H1 (cell line): Measurements from ENCODE around the gene NFIA. TPM values are rescaled to one million over a fixed set of nuclear protein-coding genes. Genes with fewer than 3 reads are reported as not detected.

Source experiments
- CHD1 ChIP-seq: IDR thresholded peaks from 2 replicates; pipeline ENCODE4 v1.6.1; 2012; ENCODE audit warnings: low read depth, low read length, improper control_type of control experiment
- TCF12 ChIP-seq: IDR thresholded peaks from 2 replicates; pipeline ENCODE4 v1.6.1; 2011; ENCODE audit warnings: low read depth, mild to moderate bottlenecking, low read length
- polyA plus RNA-seq, 7 experiments: library from polyadenylated mRNA; depleted of rRNA in 3 of 7; stranded (reverse) in 5 of 7; unstranded in 2 of 7; fragments of >200 nt in 5 of 7; fragments of 200-250 nt in 2 of 7; gene quantifications; 1 replicate in 5 of 7; 2 replicates in 1 of 7; 4 replicates in 1 of 7; pipeline versions ENCODE4 v1.2.1 to v1.2.3, GENCODE V29; 2011 to 2013; ENCODE audit warnings: missing spikeins in 2 of 7, mixed read lengths in 2 of 7
- total RNA-seq: library from RNA; stranded (reverse); fragmentation: NEBNext Ultra II Directional; extraction: Animal tissue kit (Norgen Biotek cat#: 25700); gene quantifications from 2 replicates; pipeline ENCODE4 v1.2.1, GENCODE V29; 2021
- TF ChIP-seq, protein P1 (sequence below): IDR thresholded peaks from 2 replicates; pipeline ENCODE4 v1.6.1; 2011; ENCODE audit warnings: low read depth, mild to moderate bottlenecking, low read length; ENCODE audit not compliant: insufficient read depth

The NFIA gene
- total and polyA plus RNA-seq, 2 of the 8 experiments (the other 6 are each of a cell fraction or from before 2014, with no cell fraction given), result 1.8 to 2.3 TPM

DNA sequence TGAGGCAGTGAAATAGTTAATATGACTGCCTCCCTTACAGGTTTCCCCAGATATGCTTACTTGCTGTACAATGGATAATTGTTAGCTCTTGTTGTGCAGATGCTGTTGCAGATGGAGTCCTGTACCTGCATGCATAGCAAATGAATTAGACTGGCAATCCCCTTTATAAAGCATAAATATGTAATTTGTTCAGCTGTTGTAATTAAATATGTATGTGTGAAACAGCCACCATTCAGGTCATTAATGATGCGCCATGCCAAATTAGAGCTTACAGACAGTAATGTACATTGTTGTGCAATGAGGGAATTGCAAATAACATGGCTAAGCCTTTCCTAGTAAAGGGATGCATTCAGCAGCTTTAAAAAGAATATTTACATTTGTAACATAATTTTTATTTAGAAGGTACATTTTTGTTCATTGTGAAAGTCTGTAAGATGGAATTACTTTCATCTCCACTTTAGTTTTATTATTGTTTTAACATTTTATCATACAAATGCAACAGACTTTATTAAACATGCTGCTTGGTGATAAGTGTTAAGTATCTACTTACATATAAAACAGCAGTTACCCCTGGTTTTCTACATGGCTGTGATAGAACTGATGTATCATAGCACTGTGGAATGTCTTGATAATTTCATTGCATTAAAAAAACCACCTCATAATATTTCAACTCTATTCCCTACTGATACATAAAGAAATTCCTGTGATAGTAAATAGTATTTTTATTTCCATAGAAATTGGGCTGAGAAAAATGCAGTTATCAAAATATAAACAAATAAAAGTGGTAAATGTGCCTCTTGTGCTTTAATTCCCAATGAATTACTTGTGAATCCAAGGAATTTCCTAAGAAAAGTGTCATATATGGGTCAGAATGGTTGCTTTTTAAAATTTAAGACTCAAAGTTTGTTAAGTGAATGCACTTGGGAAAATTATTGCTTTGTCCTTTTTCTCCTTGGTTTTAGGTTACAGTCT is 99.0 kb downstream of the NFIA start (continued):
- TF ChIP-seq, protein P1, sequence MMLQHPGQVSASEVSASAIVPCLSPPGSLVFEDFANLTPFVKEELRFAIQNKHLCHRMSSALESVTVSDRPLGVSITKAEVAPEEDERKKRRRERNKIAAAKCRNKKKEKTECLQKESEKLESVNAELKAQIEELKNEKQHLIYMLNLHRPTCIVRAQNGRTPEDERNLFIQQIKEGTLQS, result no peak
- TF ChIP-seq TCF12, result no peak
- TF ChIP-seq CHD1, result no peak
- TF ChIP-seq, all 59 proteins: peak for 0
